Stimulated activated CD4-positive, alpha-beta T cell treated with anti-CD3 and anti-CD28 coated beads, Interleukin-4, amount 100 ng/mL, for 24 hours (primary cell): Measurements from ENCODE around the gene ARHGEF7.
"Not testable (repeated sequence)": the region's sequence is repeated elsewhere in the genome, so short reads cannot be mapped to it uniquely, and the experiment has no call there.

Source experiments
- DNase-seq: peaks from one replicate; pipeline ENCODE4 v3.0.0-alpha.2; 2020

ARHGEF7 gene

DNA sequence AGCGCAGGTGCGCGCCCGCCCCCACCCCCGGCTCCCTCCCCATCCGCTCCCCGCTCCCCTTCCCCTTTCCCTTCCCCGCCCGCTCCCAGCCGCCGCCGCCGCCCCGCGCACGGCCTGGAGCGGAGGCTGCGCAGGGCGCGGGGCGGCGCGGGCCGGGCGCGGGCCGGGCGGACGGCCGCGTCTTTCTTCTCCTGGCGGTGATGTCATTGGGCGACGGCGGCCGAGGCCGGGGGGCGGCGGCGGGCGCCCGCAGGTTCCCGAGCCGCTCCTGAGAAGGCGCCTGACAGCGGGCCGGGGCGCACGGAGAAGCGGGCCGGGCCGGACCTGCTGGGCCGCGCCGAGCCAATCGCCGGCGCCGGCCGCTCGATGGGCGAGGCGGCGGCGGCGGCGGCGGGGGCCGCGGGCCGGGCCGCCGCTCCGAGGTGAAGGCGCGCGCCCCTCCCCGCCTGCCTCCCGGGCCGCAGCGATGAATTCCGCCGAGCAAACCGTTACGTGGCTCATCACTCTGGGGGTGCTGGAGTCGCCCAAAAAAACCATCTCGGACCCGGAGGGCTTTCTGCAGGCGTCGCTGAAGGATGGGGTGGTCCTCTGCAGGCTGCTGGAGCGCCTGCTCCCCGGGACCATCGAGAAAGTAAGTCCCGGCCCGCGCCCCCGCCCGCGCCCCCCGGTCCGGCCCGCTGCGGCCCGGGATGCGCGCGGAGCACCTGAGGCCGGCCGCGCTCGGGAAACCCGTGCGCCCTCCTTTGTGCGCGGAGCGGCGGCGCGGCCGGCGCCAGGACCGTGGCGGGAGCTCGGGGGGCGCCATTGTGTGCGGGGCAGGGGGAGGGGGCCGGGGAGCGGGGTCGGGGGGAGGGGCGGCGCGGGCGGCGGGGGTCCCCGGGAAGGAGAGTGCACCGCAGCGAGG is at the start of gene ARHGEF7:
Gene ARHGEF7 (plus strand): TSS at position 250 of the 904 bp plus-strand sequence. CDS start 217 bp downstream, at position 467.
- no peak for DNase-seq

- DNase-seq, result no peak
These were observed 49.4 kb upstream of the ARHGEF7 start for GRCh38 chr13:111065698-111066097.

GRCh38 chr13:111066544-111066943 is 48.6 kb upstream of the ARHGEF7 start:
- no peak for DNase-seq

DNA sequence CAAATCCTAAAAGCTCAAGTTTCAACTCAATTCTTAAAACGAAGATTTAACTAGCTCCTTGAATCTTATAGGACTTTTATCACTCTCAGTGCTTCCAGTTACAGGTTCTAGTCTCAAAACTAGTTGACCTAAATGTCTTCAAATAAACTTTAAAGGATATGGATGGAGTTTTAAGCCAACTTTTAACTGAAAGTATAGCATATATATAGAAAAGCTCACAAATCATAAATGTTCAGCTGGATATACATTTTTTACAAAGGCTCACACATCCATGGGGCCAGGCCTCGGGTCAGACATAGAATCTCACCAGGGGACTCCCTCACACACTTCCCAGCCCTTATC is 47.1 kb upstream of the ARHGEF7 start:
- no peak for DNase-seq

DNA sequence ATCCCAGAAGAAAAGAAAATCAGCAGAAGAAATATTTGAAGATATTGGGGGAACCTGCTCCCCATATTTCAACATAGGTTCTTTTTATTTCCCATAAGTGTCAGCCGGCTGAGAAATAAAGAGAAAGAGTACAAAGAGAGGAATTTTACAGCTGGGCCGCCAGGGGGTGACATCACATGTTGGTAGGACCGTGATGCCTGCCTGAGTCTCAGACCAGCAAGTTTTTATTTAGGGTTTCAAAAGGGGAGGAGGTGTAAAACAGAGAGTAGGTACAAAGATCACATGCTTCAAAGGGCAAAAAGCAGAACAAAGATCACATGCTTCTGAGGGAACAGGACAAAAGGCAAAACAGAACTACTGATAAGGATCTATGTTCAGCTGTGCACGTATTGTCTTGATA is 44.0 kb upstream of the ARHGEF7 start:
- DNase-seq, result not testable (repeated sequence)

GRCh38 chr13:111071526-111071925 is 43.6 kb upstream of the ARHGEF7 start:
- DNase-seq, result not testable (repeated sequence)

DNA sequence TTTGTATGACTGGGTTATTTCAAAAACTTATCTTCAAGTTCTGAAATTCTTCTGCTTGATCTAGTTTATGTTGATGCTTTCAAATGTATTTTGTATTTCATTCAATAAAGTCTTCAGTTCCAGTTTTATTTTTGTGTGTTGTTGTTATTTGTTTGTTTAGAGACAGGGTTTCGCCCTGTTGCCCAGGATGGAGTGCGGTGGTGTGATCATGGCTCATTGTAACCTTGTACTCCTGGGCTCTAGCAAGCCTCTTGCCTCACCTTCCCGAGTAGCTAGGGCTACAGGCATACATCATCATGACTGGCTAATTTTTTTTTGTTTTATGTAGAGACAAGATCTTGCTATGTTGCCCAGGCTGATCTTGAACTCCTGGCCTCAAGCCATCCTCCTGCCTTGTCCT is 40.3 kb upstream of the ARHGEF7 start:
- DNase-seq, result no peak

GRCh38 chr13:111076155-111077013 is 38.7 kb upstream of the ARHGEF7 start:
- DNase-seq, result no peak

DNA sequence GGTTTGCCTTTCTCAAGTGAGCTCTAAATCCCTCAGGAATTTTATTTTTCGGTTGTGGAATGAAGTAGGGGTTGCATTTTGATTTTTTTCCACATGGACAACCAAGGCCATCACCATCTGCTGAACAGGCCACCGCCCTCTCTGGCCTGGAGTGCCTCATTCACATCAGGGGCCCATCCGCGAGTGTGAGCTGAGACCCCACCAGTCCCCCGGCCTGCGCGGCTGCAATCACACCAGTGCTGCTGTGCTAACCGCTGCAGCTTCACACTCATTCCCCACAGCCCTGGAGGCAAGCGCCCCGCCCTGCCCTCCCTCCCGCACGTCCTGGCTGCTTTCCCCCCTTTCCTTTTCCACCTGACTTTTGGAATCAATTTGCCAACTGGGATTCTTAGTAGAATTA is 35.7 kb upstream of the ARHGEF7 start:
- no peak for DNase-seq

DNA sequence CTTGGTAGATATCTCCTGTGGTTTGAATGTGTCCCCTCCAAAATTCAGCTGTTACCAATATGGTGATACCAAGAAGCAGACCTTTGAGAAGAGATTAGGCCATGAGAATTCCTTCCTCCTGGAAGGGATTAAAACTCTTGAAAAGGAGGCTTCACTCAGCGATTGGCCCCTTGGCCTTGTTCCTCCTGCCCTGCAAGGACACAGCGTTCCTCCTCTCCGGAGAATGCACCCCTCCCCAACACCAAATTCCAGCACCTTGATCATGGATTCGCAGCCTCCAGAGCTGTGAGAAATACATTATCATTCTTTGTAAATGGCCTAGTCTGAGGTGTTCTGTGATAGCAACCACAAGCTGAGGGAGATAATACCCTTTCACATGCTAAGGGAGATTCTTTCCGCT is 34.5 kb upstream of the ARHGEF7 start:
- no peak for DNase-seq

DNA sequence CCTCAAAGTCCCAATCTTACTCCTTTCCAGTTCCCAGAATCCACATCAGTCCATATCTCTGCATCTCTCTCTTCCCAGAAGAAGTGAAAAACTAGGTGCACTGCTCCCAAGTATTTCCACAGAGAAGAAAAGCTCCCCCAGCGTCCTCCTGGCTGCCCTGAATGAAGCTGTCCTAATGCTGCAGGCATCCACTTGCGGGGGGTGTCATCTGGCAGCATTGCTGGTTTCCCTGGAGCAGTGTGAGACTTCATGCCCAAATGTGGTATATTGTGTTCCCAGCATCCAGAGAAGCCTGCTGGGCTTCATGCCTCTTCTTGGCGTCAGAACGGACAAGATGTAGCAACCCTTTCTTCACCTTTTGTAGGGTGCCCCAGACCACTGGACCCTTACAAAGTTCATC is 32.9 kb upstream of the ARHGEF7 start:
- no peak for DNase-seq

DNA sequence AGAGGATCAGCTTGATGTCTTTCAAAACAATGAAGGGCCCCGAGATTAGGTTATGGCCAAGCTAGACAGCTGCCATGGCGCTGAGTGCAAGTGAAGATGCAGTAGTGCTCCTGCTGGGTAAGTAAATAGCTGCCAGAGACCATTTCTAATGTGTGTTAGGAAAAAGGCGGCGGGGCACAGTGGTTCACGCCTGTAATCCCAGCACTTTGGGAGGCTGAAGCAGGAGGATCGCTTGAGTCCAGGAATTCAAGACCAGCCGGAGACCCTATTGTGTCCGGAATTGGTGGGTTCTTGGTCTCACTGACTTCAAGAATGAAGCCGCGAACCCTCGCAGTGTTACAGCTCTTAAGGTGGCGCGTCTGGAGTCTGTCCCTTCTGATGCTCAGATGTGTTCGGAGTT is 32.3 kb upstream of the ARHGEF7 start:
- DNase-seq, result not testable (repeated sequence)

GRCh38 chr13:111083693-111084092 is 31.4 kb upstream of the ARHGEF7 start:
- DNase-seq, result not testable (repeated sequence)

- DNase-seq, result no peak
These were observed 24.9 kb upstream of the ARHGEF7 start for GRCh38 chr13:111090169-111090568.

DNA sequence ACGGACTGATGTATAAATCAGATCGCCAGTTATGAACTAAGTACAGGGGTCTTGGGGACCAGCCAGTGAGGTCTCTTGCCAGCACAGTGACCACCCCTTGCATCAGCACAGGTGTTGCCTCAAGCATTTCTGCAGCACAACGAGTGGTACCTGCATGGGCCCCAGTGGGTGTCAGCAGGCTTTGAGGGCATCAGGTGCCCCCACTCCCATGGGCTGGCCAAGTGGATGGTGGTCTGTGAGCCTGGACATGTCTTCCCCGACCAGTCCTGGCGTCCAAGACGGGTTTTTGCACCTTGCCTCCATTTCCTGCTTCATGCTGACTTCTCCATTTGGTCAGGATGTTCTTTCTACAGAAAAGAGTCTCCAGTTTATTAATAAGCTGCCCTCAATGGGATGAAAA is 22.4 kb upstream of the ARHGEF7 start:
- DNase-seq, result no peak

DNA sequence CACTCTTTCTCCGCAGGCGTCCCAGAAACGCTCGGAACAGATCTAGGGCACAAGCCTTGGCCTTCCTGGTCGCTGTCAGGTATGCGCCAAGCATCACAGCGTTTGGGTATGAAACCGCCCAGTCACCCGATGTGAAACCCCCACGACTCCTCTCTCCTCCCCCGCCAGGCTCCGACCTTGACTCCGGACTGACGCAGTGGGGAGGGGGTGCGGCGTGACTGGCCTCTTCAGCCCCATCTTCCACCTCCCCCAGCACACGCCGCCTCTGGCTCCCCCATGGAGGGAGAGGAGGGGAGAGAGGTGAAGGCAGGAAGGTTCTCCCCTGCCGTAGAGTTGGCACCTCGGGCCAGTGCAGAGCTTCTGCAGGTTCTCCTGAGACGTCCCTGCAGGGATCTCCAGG is 22.0 kb upstream of the ARHGEF7 start:
- no peak for DNase-seq

DNA sequence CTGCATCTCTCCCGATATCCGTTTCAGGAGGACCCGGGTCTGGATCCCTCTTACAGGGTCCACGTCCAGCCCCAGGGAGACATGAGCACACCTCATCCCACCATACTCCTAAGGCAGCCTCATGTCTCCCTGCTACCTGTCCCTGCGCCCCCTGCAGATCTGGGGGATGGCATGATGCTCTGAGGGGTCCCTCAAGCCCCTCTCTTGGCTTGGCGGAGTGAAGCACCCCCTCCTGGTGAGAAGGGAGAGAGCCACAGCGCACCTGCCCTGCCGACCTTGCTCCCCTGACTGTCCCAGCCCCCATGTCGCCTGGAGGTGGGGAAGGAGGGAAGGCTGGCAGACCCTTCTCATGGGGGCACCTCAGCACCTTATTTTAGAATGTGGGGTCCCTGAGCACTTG is 21.5 kb upstream of the ARHGEF7 start:
- DNase-seq, result no peak

DNA sequence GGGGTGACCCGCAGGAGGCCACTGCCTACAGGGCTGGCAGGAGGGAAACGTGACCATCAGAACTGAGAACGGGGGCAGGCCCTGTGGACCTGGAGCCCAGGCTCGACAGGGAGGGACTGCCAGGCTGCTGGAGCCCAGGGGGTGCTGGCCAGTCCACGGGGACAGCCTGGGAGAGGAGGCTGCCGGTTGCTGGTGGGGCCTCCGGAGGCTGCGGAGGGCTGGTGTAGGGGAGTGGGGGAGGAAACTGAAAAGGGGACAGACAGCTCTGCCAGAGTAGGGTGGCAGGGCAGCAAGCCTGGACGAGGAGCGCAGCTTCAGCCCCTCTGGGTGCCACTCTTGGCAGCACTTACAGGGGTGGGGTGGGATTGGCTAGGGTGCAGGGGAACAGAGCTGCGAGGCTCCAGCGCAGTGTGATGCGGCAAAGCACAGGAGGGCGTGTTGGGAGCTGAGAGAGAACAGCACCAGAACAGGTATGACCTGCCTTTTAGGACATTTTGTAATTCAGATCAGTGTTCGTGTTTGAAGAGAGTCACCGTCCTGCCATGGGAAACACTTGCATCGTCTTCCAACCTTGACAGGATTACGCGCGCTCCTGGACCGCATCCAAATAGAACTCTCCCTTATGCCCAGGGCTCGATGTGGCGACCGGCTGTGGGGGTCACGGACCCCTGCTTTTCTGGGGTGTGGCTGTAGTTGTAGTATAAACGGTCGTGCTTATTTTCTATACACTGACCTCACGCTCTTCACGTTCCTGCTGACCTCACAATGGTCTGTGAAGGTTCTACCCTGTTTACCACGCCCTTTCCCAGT is 19.9 kb upstream of the ARHGEF7 start:
- no peak for DNase-seq

GRCh38 chr13:111095911-111096501 is 19.1 kb upstream of the ARHGEF7 start:
- DNase-seq, result no peak

- no peak for DNase-seq
These were observed 15.8 kb upstream of the ARHGEF7 start for GRCh38 chr13:111099290-111099689.

- DNase-seq, result no peak
These were observed 5.1 kb upstream of the ARHGEF7 start for GRCh38 chr13:111110054-111110453.

GRCh38 chr13:111111376-111111937 is 3.7 kb upstream of the ARHGEF7 start:
- no peak for DNase-seq
